ENCODE data around the gene STARD13. TPM values are rescaled to one million over a fixed set of nuclear protein-coding genes. Genes with fewer than 3 reads are reported as not detected.

Gene STARD13
- total RNA-seq, 3 donors from 2014 or later, result 34.5 to 92.4 (median 35.2) TPM

DNA sequence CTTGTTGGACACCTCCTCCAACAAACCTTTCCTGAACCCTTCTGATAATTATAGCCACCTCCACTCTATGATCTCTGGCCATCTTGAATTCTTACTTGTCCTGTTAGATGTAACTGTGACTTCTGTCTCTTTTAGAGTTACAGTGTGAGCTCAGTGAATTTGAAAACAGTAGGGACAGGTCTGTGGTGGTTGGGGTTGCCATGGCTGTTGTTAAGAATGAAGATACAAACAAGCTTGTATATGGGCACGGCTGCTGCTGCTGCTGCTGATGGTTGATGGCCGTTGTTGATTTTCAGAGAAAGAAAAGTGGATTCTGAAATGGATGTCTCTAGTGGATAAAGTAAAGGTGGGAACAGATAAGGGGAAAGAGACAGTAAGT lies 101.5 kb downstream of the STARD13 start:
- ATAC-seq, result no peak
- TF ChIP-seq CTCF (IDR thresholded peaks at IDR 0.05), result no peak
- Histone ChIP-seq H3K4me1 (ENCODE audit: low read depth) (no peaks in the 10 kb centered on the region), H3K36me3 (ENCODE audit: low read depth) (no peaks in the 10 kb centered on the region), H3K4me3 (no peak overlapping the region), H3K9me3 (no peaks in the 10 kb centered on the region)
- no peak for DNase-seq
- intact Hi-C loops (cut with DNase I, micrococcal nuclease), result no loop called here

DNA sequence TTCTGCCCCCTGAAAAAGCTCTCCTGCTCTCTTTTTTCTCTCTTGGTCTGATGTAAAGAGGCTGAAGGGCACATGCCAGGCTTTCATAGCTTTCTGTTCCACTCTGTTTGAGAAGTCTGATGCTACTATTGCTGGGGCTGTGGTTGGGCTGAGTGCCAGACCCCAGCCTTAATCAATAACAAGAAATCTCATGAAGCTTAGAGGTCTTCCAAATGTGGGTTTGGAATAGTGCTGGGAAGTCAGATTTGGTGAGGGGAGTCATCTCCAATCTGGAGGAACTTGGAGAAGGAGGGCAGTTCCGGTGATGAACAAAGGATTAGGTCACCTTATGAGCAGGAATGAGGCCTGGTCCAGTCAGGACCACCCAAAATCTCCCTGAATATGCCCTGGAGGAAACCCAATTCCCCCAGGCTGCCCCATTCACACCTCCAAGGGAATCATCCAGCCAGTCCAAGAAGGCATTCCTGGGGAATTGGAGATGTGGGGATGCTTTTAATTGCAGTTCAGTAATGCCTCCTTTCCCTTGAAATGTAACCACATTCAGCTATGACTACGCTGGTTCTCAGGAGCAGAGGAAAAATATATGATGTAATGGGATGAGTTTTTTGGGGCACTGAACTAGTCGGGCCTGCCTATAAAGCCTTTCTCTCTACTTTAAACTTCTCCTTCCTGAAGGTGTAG lies 102.0 kb downstream of the STARD13 start:
- Histone ChIP-seq H3K4me1 (ENCODE audit: low read depth) (no peaks in the 10 kb centered on the region), H3K9me3 (no peaks in the 10 kb centered on the region), H3K36me3 (ENCODE audit: low read depth) (no peaks in the 10 kb centered on the region), H3K4me3 (no peak overlapping the region)
- intact Hi-C loops (cut with DNase I, micrococcal nuclease), result no loop called here
- no peak for ATAC-seq
- TF ChIP-seq CTCF (IDR thresholded peaks at IDR 0.05), result no peak
- DNase-seq, result no peak

DNA sequence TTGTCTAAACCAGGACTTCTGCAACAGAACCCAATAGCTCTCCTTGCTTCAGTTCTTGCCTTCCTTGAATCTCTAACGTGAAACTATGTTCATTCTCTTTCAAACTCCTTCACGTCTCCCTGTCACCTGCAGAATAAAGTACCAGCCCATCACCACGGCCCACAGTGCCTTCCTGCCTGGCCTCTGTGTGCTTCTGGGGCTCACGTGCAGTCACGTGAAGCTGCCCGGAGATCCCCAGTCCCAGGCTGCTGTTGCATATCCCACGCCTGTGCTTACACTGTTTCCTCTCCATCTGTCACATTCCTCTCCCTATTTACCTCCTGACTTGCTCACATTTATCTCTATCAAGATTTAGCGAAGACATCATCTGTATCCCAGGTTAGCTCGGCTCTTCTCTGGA lies 102.8 kb downstream of the STARD13 start:
- DNase-seq, result no peak
- no peak overlapping the region for H3K4me3 ChIP-seq
- no peaks in the 10 kb centered on the region for H3K9me3 ChIP-seq
- ATAC-seq, result no peak
- TF ChIP-seq CTCF (IDR thresholded peaks at IDR 0.05), result no peak
- H3K36me3 ChIP-seq (ENCODE audit: low read depth), result no peaks in the 10 kb centered on the region
- H3K4me1 ChIP-seq (ENCODE audit: low read depth), result no peaks in the 10 kb centered on the region
- intact Hi-C loops (cut with DNase I, micrococcal nuclease), result no loop called here

DNA sequence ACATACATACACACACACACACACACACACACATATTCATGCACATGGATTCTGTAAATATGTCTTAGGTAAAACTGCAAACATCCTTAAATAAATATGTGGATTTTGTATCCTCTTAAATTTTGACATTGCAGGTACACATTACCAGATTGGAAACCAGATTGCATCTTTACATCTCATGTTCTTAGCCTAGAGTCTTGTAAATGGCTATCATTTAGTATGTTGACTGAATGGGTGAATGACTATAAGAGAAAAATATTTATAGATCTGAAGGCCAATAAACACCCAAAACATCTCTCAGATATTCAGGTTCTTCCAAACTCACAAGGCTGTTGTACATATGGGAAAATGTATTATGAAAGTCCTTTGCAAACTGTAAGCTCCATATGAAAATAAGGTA lies 104.3 kb downstream of the STARD13 start:
- no peak for DNase-seq
- no peak overlapping the region for H3K4me3 ChIP-seq
- H3K9me3 ChIP-seq, result no peaks in the 10 kb centered on the region
- H3K36me3 ChIP-seq (ENCODE audit: low read depth), result no peaks in the 10 kb centered on the region
- intact Hi-C loops (cut with DNase I, micrococcal nuclease), result no loop called here
- ATAC-seq, result no peak
- no peaks in the 10 kb centered on the region for H3K4me1 ChIP-seq (ENCODE audit: low read depth)
- no peak for TF ChIP-seq CTCF (IDR thresholded peaks at IDR 0.05)

DNA sequence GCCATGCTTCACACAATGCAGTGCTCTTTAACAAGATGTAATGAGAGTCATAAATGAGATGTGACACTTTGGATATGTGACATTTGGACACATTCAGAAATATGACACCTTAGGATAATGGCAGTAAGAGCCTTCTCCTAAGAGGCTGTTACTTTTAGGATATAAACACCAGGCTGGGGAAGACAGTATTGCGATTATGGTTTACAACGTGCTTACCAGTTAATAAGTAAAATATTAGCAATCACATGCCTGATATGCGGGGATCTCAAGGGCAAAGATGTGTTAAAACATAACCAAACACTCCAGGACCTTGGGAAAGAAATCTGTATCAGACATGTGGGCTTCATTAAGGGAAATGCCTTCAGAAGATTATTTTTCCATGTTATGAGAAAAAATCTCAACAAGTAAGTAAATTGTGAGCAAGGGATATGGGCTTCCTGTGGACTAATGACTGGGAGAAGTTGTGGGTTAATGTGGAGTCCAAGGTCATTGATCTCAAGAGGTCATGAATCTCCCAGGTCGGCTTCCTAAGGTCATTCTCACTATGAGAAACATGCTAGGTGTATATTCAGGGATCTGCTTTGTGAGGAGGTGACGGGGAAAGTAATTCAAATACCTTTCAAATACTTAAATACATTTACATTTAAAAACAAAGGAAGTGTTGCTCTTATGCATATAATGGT lies 105.3 kb downstream of the STARD13 start:
- Histone ChIP-seq H3K4me3 (no peak overlapping the region), H3K4me1 (ENCODE audit: low read depth) (no peaks in the 10 kb centered on the region), H3K36me3 (ENCODE audit: low read depth) (no peaks in the 10 kb centered on the region), H3K9me3 (no peaks in the 10 kb centered on the region)
- no peak for TF ChIP-seq CTCF (IDR thresholded peaks at IDR 0.05)
- no peak for DNase-seq
- no peak for ATAC-seq
- intact Hi-C loops (cut with DNase I, micrococcal nuclease), result no loop called here
